Sigmoid colon (tissue), 4 donors: ENCODE data around the gene FARP2.

ENCODE experiments used
- CTCF ChIP-seq, 4 experiments: fragments of 450-650 bp in 3 of 4; fragments of 200-600 bp in 1 of 4; IDR thresholded peaks; one replicate each; pipeline ENCODE4 v1.5.1; 2016 to 2019; ENCODE audit warnings: antibody characterized with exemption in 4 of 4, mild to moderate bottlenecking in 3 of 4, moderate library complexity in 2 of 4
- POLR2A ChIP-seq, 2 donors: fragments of 450-650 bp; IDR thresholded peaks; one replicate each; pipeline ENCODE4 v1.6.1; 2016; ENCODE audit warnings: antibody characterized with exemption in 2 of 2, mild to moderate bottlenecking in 2 of 2, moderate library complexity in 2 of 2
- POLR2AphosphoS5 ChIP-seq, 4 donors: sonication (generic); formaldehyde crosslinking; IDR thresholded peaks; one replicate each; pipeline ENCODE4 v1.6.1; 2017; ENCODE audit warnings: antibody characterized with exemption in 4 of 4

GRCh38 chr2:241320394-241320793, 35.7 kb upstream of the FARP2 start:
- TF ChIP-seq CTCF (IDR thresholded peaks at IDR 0.05) (no peak), POLR2AphosphoS5 (IDR thresholded peaks at IDR 0.05) (no peak), POLR2A (IDR thresholded peaks at IDR 0.05) (no peak)
